IMR-90 (cell line): ENCODE results near the gene PROX2. TPM values are rescaled to one million over a fixed set of nuclear protein-coding genes. Genes with fewer than 3 reads are reported as not detected.

Source experiments
- ATAC-seq: fragments of 200-7000 bp; cut with Tn5 transposase; 2 replicates; pipeline ENCODE4 v1.9.1; 2020; ENCODE audit warnings: low read depth, mild to moderate bottlenecking, moderate library complexity
- BruUV-seq: library from RNA; stranded (reverse); fragments of 400-500 nt; replicated peaks from 2 replicates; lab custom pipeline; 2021; lab: Mats Ljungman, UMichigan
- CTCF ChIA-PET: fragments of 300-600 bp; formaldehyde crosslinking; extraction: SDS; loops from one replicate; lab custom pipeline; 2021; ENCODE audit warnings: antibody characterized with exemption; lab: Yijun Ruan, JAX
- POLR2A ChIA-PET: fragments of 300-600 bp; sonication (Branson Sonifier 250); formaldehyde crosslinking; loops from one replicate; lab custom pipeline; 2022; ENCODE audit warnings: antibody characterized with exemption; ENCODE audit not compliant: unreplicated experiment; lab: Charles Lee
- DNase-seq: peaks from one replicate; pipeline ENCODE4 v3.0.0; 2013
- H2AFZ ChIP-seq: replicated peaks from 2 replicates; pipeline ENCODE3; 2013; ENCODE audit warnings: low read length, mild to moderate bottlenecking; ENCODE audit not compliant: poor library complexity
- H2AK5ac ChIP-seq: 2 replicates; pipeline ENCODE4 v1.6.1; 2013; ENCODE audit warnings: low read depth, low read length, inconsistent platforms
- H2AK9ac ChIP-seq: replicated peaks from 2 replicates; pipeline ENCODE3; 2013; ENCODE audit warnings: mild to moderate bottlenecking, low read depth, low read length, moderate library complexity; ENCODE audit not compliant: poor library complexity
- H2BK120ac ChIP-seq: 2 replicates; pipeline ENCODE4 v1.6.1; 2013; ENCODE audit warnings: low read depth, low read length, inconsistent platforms
- H2BK15ac ChIP-seq: 3 replicates; pipeline ENCODE4 v1.6.1; 2013; ENCODE audit warnings: low read depth, low read length, inconsistent platforms
- H2BK20ac ChIP-seq: 2 replicates; pipeline ENCODE4 v1.6.1; 2013; ENCODE audit warnings: low read depth, mild to moderate bottlenecking, inconsistent platforms, low read length, moderate library complexity
- H2BK5ac ChIP-seq: 2 replicates; pipeline ENCODE4 v1.6.1; 2013; ENCODE audit warnings: mild to moderate bottlenecking, low read depth, low read length, inconsistent platforms; ENCODE audit not compliant: poor library complexity, severe bottlenecking
- H3K14ac ChIP-seq: replicated peaks from 2 replicates; pipeline ENCODE4 v1.6.1; 2013; ENCODE audit warnings: low read depth, low read length, inconsistent platforms
- H3K18ac ChIP-seq: 2 replicates; pipeline ENCODE4 v1.6.1; 2013; ENCODE audit warnings: low read depth, low read length, control low read depth
- H3K23ac ChIP-seq: 2 replicates; pipeline ENCODE4 v1.6.1; 2013; ENCODE audit warnings: low read depth, low read length, inconsistent platforms
- H3K27ac ChIP-seq: 2 replicates; pipeline ENCODE4 v1.5.1; 2013; ENCODE audit warnings: mild to moderate bottlenecking, control low read depth, low read length; ENCODE audit not compliant: insufficient read depth
- H3K27me3 ChIP-seq: 2 replicates; pipeline ENCODE4 v1.6.1; 2013; ENCODE audit warnings: low read length; ENCODE audit not compliant: control insufficient read depth, insufficient read depth
- H3K36me3 ChIP-seq: 2 replicates; pipeline ENCODE4 v1.6.1; 2013; ENCODE audit warnings: low read length, mixed read lengths; ENCODE audit not compliant: control insufficient read depth, insufficient read depth
- H3K4ac ChIP-seq: 2 replicates; pipeline ENCODE4 v1.6.1; 2013; ENCODE audit warnings: low read depth, low read length, inconsistent platforms
- H3K4me1 ChIP-seq: 2 replicates; pipeline ENCODE4 v1.6.1; 2013; ENCODE audit warnings: low read length, mixed read lengths; ENCODE audit not compliant: control insufficient read depth, insufficient read depth
- H3K4me2 ChIP-seq: 2 replicates; pipeline ENCODE4 v1.6.1; 2013; ENCODE audit warnings: low read depth, mild to moderate bottlenecking, control low read depth, low read length, moderate library complexity
- H3K4me3 ChIP-seq: 2 replicates; pipeline ENCODE4 v1.5.1; 2013; ENCODE audit warnings: low read depth, mild to moderate bottlenecking, control low read depth, low read length, moderate library complexity; ENCODE audit not compliant: insufficient read depth
- H3K56ac ChIP-seq: 2 replicates; pipeline ENCODE4 v1.6.1; 2013; ENCODE audit warnings: low read length, inconsistent platforms; ENCODE audit not compliant: insufficient read depth; ENCODE audit errors: extremely low read depth
- H3K79me1 ChIP-seq, 2 experiments: 2 replicates each; pipeline ENCODE4 v1.6.1; 2013; ENCODE audit warnings: low read length in 2 of 2, inconsistent platforms in 1 of 2, low read depth in 1 of 2
- H3K9ac ChIP-seq: 2 replicates; pipeline ENCODE4 v1.6.1; 2013; ENCODE audit warnings: low read depth, low read length, control low read depth
- H3K9me1 ChIP-seq: 2 replicates; pipeline ENCODE4 v1.6.1; 2013; ENCODE audit warnings: low read length, inconsistent platforms; ENCODE audit not compliant: insufficient read depth
- H3K9me3 ChIP-seq: 2 replicates; pipeline ENCODE4 v1.6.1; 2013; ENCODE audit warnings: low read length; ENCODE audit not compliant: control insufficient read depth, insufficient read depth
- H4K20me1 ChIP-seq: 2 replicates; pipeline ENCODE4 v1.6.1; 2013; ENCODE audit warnings: low read length, inconsistent platforms; ENCODE audit not compliant: insufficient read depth
- H4K5ac ChIP-seq: 2 replicates; pipeline ENCODE4 v1.6.1; 2013; ENCODE audit warnings: mild to moderate bottlenecking, low read depth, low read length, control low read depth
- H4K8ac ChIP-seq, 2 experiments: 2 replicates each; pipeline ENCODE4 v1.6.1; 2013; ENCODE audit warnings: low read depth in 2 of 2, low read length in 2 of 2, control low read depth in 1 of 2, inconsistent platforms in 1 of 2
- H4K91ac ChIP-seq: 2 replicates; pipeline ENCODE4 v1.6.1; 2013; ENCODE audit warnings: low read depth, low read length, inconsistent platforms; ENCODE audit not compliant: insufficient read depth
- BHLHE40 ChIP-seq: fragments of 150-350 bp; IDR thresholded peaks from 2 replicates; pipeline ENCODE4 v1.6.1; 2016; ENCODE audit warnings: mild to moderate bottlenecking, low read depth, low read length
- CTCF ChIP-seq: conservative IDR thresholded peaks from 2 replicates; pipeline ENCODE4 v1.5.1; 2012; ENCODE audit warnings: mild to moderate bottlenecking, low read depth, low read length, improper control_type of control experiment
- FOS ChIP-seq: fragments of 150-350 bp; IDR thresholded peaks from 2 replicates; pipeline ENCODE4 v1.6.1; 2016; ENCODE audit warnings: low read depth, low read length
- MAFK ChIP-seq: IDR thresholded peaks from 2 replicates; pipeline ENCODE4 v1.6.1; 2012; ENCODE audit warnings: low read depth, low read length, improper control_type of control experiment
- MAZ ChIP-seq: IDR thresholded peaks from 2 replicates; pipeline ENCODE4 v1.6.1; 2012; ENCODE audit warnings: low read depth, mild to moderate bottlenecking, low read length, improper control_type of control experiment, moderate library complexity, borderline replicate concordance
- POLR2A ChIP-seq: IDR thresholded peaks from 2 replicates; pipeline ENCODE4 v1.6.1; 2012; ENCODE audit warnings: mild to moderate bottlenecking, low read depth, low read length
- RAD21 ChIP-seq: IDR thresholded peaks from 2 replicates; pipeline ENCODE4 v1.6.1; 2012; ENCODE audit warnings: low read length, improper control_type of control experiment
- RCOR1 ChIP-seq: IDR thresholded peaks from 2 replicates; pipeline ENCODE4 v1.6.1; 2012; ENCODE audit warnings: mild to moderate bottlenecking, low read length, improper control_type of control experiment; ENCODE audit not compliant: insufficient replicate concordance
- dilution Hi-C: fragments of 300-500 bp; cut with HindIII; formaldehyde crosslinking; loops from one replicate; pipeline ENCODE4 v1.14.3; 2018; ENCODE audit warnings: low sequenced_read_pairs; ENCODE audit not compliant: unreplicated experiment
- in situ Hi-C: fragments of 300-500 bp; cut with MboI; formaldehyde crosslinking; loops from 3 replicates; pipeline ENCODE4 v1.14.3; 2019; ENCODE audit warnings: low sequenced_read_pairs, inconsistent platforms, mixed read lengths
- intact Hi-C: fragments of 100-400 bp; cut with micrococcal nuclease; formaldehyde crosslinking; loops from 2 replicates; pipeline ENCODE4 v1.10.0; 2022
- polyA plus RNA-seq, 3 experiments: library from polyadenylated mRNA; depleted of rRNA; stranded (reverse); fragments of >200 nt; gene quantifications; 2 replicates each; pipeline ENCODE4 v1.2.3, GENCODE V29; 2012; ENCODE audit warnings: low replicate concordance in 1 of 3
- total RNA-seq: library from RNA; depleted of rRNA; stranded (reverse); fragments of >200 nt; gene quantifications from 2 replicates; pipeline ENCODE4 v1.2.3, GENCODE V29; 2012

PROX2 gene
- total and polyA plus RNA-seq, 2 of the 4 experiments (the other 2 are of a cell fraction), result not detected

DNA sequence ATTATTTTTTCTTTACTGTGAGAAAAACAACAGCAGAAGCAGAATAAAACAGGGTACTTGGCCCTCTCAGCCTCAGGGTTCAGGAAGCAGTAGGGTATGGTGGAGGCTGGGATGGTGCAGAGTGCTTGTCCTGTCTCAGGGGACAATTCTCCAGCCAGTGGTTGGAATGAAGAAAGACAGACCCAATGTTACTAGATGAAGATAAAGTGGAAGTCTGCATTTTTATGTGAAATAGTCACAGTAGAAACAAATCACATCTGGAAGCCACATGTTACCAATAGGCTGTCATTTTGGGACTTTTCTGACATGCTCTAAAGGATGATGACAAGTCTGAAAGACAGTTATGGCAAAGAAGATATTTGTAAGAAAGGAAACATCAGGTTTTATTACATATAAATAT is 32.3 kb downstream of the PROX2 start:
- CTCF ChIA-PET, result no interaction called here
- POLR2A ChIA-PET, result no interaction called here
- intact Hi-C loops, result no loop called here

More for the DNA sequence above, 32.3 kb downstream of the PROX2 start:
- peaks cover 9% of the 10 kb centered on the region for H3K4me1 ChIP-seq
- H2BK20ac ChIP-seq, result no peak overlapping the region
- dilution Hi-C loops, result no loop called here
- peaks cover 0 to 4% of the 10 kb centered on the region in 2 experiments; a peak in 2 of 4 replicates for H3K79me1 ChIP-seq
- peaks cover 5% of the 10 kb centered on the region for H3K36me3 ChIP-seq
- no peaks in the 10 kb centered on the region for H4K20me1 ChIP-seq
- H3K27ac ChIP-seq, result no peak overlapping the region
- H4K91ac ChIP-seq, result no peak overlapping the region
- no peak overlapping the region for H2AK9ac ChIP-seq
- H2AFZ ChIP-seq, result no peak overlapping the region
- no peak overlapping the region for H3K23ac ChIP-seq
- H3K14ac ChIP-seq, result no peak overlapping the region; the same call in 1 of the 2 replicates
- no peak overlapping the region; the same call in 1 of the 2 replicates for H2AK5ac ChIP-seq
- peak overlapping the region; percentile 49; the same call in 1 of the 2 replicates for H3K4ac ChIP-seq
- TF ChIP-seq RAD21 (no peak), POLR2A (no peak), RCOR1 (no peak), MAFK (no peak), MAZ (no peak), FOS (no peak), CTCF (0 out of 2 replicates have a peak, but pooled peaks have one; percentile 18), BHLHE40 (no peak)
- DNase-seq, result peak; percentile 54
- no peak overlapping the region for H2BK5ac ChIP-seq
- H3K18ac ChIP-seq, result 0 out of 2 replicates have a peak overlapping the region, but pooled peaks have one; percentile 6
- H3K9me1 ChIP-seq, result 0 out of 2 replicates have a peak, but pooled peaks cover 9% of the 10 kb centered on the region
- no peak overlapping the region for H3K9ac ChIP-seq
- no peak overlapping the region for H3K4me3 ChIP-seq
- H3K4me2 ChIP-seq, result no peak overlapping the region
- no peak overlapping the region for H2BK15ac ChIP-seq
- no peaks in the 10 kb centered on the region for H3K27me3 ChIP-seq
- ATAC-seq, result peak; percentile 58; the same call in 1 of the 2 replicates
- H2BK120ac ChIP-seq, result peak overlapping the region; percentile 30; the same call in 1 of the 2 replicates
- no peak overlapping the region for H4K8ac ChIP-seq
- H3K9me3 ChIP-seq, result no peaks in the 10 kb centered on the region
- no peak overlapping the region for H3K56ac ChIP-seq
- in situ Hi-C loops, result no loop called here
- no peak overlapping the region for H4K5ac ChIP-seq
- no TSS peak for BruUV-seq
